HG03521 (cell line): ENCODE measurements around the gene DBH.

Experiments used
- ATAC-seq: cut with Tn5 transposase; IDR thresholded peaks from one replicate; pipeline ENCODE4 v1.9.1; 2021; ENCODE audit warnings: mild to moderate bottlenecking, moderate library complexity; ENCODE audit not compliant: unreplicated experiment

The DBH gene

DNA sequence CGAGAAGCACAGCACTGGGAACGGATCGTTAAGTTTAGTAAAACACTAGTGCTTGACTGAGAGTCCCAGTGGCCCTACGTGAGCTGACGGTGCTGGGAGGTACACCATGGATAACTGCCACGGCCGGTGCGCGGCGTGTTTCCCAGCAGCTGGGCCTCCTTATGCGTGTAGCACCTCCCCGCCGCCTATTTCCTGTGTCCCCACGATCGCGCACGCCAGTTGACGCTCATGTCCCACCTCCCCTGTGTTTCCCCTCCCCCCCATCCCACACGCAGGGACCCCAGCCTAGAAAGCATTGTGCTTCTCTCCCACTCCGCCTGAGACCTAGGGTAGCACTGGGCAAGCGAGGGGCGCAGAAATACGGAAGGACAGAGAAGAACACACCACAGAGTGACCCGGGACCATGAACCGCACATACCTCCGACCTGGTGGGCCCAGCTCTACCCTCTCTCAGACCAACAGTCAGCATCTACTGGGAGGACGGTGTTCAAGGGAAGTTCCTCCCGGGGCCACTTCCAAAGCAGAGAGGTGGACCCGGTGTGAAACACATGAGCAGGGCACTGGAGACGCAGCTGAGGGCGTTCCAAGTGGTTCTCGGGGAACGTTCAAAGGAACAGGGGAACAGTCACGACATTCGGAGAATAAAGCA is 45.6 kb downstream of the DBH start:
- ATAC-seq, result no peak

DNA sequence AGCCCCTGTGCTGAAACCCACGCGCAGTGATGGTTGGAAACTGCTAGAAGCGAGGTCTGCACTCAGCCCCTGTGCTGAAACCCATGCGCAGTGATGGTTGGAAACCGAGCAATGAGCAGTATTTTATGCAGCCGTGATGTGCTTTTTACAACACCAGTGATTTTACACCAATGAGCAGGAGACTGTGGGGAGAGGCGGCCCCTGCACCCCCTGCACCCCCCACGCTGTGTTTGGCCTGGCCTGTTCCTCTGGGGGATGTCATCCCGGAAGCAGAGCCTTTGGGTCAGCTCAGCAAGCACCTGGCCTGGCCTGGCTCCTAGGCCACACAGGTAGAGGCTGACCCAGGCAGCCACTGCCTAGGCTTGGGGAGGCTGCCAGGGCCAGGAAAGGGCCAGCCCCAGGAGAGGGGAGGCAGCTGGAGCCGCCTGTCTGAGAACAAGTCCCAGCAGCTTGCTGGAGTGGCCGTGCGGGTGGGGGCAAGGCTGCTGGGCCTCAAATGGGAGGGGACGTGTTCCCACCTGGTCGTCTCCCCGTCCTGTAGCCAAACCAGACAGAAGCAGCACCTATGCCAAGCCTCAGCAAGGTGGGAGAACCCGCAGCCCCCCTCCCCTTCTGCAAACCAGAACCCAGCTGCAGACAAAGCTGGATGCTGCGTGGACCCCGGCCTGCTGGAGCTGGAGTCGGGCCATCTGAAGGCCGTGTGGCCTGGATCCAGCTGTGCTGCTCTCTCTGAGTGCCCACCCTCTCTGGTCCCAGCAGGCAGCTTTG is 46.8 kb downstream of the DBH start:
- ATAC-seq, result no peak

DNA sequence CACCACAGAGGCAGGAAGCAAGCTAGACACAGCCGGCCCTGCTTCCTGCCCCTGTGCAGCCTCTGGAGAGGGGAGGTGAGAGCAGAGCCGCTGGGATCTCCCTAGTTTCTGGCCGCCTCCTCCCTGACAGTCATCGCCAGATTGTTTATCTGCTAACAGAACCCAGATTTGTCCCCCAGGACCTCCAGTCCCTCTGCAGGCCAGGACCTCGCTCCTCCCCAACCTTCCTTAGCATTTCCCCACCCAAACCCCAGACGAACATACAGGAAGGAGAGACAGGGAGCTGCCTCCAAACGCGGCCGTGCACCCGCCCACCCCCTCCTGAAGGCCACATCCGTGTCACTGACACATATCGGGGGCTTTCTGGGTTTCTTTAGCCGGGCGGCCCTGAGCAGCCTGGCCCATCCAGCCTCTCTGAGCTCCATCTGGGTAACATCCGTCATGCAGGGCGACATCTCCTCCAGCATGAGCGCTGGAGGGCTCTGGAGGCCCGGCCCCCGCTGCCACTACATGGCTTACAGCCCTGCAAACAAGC is 47.5 kb downstream of the DBH start:
- ATAC-seq, result no peak

DNA sequence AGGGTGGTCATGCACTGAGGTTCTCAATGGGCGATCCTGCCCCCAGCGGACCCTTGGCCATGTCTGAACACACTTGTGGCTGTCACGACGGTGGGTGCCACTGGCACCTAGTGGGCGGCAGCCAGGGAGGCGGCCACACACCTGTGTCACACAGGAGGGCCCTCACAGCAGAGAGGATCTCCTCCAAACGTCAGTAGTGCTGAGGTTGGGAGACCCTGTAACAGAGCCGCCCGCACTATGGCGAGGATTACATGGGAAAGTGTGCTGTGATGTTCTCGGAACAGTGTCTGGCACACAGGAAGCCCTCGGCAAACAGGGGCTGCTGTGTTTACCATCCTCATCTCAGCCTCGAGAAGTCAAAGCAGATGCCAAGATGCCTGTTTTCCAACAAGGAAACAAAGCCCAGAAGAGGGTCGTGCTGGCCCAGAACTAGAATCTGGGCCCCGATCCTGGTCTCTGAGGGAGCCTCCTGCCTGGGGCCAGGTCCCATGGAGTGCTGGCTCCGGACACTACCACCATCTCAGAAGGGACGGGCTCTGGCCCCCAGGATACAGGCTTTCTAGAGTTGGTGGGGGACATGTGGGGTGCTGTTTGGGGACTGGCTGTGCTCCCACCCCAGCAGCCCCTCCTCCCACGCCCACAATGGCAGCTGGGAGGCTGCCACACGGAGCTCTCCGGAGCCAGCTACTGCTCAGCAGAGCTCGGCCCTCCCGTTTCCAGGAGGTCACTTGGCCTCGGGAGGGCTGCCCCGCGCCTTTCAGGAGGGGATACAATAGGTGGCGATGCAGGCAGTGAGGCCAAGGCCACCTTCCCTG is 48.2 kb downstream of the DBH start:
- no peak for ATAC-seq

DNA sequence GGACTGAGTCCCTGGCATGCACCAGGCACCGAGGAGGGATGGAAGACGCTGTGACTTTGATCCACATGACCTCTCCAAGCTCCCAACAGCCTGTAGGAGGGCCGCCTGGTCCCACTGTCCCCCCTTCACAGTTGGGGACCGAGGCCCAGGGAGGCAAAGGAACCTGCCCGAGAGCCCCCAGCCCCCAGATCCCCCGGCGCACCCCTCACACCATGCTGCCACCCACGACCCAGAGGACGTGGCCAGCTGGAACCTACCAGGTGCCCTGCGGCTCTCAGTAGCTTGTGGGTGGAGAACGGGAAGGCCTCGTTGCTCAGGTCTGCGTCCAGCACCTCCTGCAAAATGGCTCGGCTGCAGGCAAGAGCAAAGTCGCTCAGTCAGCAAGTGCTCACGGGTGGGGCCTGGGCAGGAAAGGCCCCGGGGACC is 48.8 kb downstream of the DBH start:
- no peak for ATAC-seq

DNA sequence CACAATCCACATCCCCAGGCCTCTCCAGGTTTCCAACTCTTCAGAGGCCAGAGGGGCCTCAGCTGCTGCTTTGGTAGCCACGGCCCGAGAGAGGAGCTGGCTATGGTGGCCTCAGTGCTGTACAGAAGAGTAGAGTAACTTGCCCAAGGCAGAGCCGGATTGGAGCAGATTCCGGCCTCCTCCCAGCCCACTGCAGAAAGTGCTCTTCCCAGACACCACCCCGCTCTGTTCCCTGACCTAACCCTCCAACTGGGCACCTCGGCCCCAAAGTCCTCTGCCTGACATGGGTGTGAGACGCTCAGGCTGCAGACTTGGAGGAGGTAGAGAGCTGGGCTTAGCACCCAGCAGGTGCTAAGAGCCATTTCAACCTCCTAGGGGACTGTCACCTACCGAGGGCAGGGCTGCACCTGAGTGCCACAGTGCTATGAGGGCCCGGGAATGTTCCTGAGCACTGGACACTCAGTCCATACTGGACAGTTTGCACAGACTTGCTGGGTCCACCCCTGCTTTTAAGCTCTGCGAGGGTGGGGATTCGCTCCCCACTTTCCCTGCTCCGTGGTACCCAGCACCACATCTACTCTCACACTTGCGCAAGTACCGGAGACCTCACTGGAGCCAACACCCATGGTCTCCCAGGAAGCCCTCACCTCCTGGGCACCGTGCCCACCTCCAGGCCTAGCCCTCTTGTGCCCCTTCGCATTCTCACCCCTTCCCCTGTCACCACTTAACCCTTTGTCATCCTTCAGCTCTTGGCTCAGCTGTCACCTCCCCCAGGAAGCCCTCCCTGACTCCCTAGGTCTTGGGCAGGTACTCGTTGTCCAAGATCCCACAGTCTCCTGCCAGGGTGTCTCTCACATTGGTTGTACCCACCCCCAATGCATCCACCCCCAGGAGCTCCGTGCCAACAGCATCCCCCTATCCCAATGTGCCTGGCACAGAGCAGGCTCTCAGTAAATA is 49.8 kb downstream of the DBH start:
- no peak for ATAC-seq

DNA sequence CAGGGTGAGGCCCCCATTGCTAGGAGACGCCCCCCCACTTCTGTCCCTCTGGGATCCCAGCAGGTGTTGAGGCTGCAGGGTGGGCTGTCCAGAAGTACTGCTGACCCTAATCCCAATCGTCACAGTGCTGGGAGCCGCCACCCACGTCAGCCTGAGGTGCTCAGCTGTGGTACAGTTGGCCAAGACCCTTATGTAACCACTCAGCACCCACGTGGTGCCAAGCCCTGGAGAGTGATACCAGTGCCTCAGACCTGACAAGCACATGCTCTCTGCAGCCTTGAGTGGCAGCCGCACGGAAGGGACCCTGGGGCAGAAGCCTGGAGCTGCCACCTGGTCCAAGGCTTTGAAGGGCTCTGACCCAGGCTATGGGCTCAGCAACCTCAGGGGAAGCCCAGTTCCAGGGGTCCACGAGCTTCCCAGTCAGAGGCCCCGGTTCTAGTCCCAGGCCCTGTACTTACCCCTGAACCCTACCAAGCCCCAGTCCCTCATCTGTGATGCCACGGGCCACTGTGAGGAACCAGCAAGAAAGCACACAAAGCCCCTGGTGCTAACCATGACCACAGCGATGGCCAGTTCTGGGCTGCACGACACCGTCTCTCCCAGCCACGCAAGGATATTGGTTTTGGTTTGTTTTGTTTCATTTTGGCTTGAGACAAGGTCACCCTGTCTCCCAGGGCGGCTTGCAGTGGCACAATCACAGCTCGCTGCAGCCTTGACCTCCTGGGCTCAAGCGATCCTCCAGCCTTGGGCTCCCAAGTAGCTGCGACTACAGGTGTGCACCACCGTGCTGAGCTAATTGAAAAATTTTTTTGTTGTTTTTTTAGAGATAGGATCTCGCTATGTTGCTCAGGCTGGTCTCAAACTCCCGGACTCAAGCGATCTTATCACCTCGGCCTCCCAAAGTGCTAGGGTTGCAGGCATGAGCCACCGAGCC is 50.7 kb downstream of the DBH start:
- ATAC-seq, result no peak

DNA sequence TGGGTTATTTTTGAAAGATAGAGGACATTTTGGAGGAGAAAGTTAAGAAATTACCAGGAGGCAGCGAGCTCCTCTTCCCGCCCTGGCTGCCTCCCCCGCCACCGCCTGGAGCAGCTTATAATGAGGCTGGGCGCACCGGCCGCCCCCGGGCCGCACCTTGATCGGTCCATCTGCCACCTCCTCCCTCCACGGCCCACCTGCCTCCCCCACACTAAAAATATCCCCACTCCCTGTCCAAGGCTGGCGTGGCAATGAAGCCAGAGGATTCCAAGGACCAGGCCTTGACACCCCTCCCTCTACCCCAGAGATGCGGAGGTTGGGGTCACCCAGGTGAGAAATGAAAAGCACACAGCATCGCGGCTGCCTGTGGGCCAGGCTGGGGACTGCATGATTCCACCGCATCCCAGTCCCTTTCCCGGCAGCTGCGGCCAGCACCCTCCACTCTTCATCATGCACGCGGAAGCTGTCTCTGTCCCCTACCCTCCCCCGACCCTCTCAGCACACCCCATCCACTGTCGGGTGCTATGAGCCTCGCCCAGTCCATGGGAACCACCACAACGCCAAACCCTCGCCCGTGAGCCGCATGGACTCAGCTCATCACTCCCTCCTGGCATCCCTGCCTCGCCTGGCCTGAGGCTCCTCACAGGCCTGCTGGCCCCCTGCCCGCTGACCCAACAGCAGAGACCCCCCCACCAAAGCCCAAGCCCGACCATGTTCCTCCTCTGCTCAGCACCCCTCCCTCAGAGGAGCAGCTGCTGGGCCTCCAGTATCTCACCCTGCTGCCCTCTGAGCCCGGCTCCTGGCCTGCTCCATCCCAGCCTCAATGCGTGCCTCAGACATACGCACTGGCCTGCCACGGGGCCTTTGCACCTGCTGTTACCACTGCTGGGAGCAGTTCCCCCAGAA is 51.9 kb downstream of the DBH start:
- ATAC-seq, result no peak

DNA sequence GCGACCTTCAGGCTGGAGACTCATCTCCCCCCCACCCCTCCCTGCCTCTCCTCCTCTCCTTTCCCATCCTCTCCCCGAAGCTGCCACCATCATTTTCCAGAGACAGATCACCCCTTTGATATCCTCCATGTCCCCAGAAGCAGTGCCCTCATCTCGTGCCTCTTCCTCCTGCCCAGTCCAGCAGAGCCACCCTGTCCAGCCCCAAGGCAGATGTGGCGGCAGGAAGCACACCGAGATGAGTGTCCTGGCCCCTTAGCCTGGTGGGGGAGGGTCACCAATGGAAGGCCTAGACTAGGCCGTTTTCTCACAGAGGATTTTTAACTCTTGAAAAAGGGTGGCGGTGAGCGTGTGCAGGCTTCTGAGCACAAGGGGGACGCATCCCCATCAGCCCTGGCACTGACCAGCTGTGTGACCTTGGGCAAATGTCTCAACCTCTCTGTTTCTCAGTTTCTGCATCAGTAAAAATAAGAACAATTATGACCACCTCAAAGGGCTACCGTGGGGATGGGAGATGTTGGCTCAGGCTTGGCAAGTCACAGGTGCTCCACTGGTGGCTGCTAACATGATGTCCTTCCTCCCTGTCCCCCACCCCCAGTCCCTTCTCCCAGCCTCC is 53.1 kb downstream of the DBH start:
- no peak for ATAC-seq

DNA sequence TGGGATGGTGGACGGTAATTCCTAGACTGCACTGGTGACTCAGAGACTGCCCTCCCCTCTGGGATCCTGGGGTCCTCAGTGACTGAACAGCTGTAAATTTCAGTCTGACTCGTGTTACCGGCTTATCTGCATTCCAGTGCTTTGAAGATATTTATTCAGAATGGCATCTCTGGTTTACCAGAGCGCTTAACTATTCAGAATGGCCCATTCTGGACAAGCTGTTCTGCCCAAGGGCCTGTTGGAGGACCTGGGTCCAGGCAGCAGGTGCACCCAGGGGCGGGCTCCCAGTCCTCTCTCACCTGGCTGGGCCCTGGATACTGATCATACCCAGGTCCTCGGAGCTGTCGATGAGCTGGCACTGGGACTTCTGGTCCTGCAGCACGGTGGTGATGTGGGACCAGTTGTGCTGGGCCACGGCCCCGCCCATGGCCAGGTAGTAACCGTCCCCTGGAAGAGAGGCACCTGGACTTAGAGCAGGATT is 54.0 kb downstream of the DBH start:
- ATAC-seq, result no peak

DNA sequence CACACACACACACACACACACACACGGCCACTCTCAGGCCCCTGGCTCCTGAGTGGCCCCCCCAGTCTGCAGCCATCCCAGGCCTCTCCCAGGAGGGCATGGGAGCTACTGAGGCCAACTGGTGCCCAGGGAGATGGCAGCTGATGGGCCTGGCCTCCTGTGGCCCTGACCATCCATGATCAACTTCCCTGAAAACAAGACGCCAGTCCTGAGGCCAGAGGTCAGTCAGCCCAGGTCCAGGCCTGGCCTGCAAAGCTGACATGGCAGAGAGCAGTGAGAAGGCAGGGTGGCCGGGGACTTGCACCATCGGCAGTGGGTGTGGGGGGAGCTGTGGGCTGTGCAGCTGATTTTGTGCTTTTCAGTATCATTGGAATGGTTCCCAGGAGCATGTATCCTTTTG is 55.0 kb downstream of the DBH start:
- no peak for ATAC-seq

DNA sequence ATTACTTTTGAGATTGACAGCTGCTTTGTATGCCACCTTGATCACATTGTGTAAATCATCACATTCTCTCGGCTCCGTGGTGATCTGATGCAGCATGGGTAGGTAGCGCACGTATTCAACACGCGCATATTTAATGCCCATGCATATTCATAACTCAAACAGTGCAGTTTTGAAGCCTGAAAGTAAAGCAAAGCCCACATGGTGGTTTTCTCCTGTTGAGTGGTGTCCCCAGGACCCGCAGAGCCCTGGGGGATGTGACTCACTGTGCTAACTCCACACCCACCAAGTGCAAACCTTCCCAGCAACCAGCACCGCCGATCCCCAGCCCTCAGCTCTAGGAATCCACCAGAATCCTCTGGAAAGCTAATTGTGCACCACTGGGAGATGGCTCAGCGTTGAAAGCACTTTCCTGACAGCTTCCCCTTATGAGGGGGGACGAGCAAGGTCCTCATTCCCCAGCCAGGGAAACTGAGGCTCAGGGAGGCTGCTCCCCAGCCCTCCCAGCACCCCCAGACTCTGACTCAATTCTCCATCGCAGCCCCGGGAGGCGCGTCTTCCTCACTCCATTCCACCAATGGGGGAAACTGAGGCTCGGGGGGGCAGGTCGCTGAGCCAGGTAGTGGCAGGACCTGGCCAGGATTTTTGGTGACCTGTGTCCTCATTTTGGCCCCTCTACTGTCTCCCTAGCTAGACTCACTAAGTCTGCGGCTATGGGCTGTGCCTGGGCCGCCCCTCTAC is 55.6 kb downstream of the DBH start:
- no peak for ATAC-seq

DNA sequence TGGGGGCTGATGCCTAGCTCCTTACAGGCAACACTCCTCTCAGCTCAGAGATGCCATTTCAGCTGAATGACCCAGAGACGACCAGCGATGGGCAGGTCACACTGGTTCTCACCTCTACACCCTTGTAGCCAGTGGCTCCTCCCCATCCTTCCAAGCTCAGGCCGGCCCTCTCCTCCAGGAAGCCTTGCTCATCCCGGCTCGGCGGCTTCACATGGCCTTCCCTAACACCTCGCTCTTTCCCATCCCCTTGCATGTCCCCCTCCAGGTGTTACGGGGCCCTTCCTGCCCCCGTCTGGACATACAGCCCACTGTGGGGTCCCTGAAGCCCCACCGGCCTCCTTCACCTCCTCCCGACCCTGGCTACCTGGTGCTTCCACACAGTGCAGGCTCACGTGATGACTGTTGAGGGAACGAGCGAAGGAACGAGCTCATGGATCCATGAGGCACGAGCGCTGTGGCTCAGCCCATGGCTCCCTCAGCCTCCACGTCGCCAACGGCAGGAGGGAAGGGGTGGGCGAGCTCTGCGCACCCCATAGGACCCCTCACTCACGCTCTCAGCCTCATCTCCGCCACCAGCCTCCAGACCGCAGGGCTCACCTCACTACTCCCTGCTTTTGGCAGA is 56.3 kb downstream of the DBH start:
- no peak for ATAC-seq

DNA sequence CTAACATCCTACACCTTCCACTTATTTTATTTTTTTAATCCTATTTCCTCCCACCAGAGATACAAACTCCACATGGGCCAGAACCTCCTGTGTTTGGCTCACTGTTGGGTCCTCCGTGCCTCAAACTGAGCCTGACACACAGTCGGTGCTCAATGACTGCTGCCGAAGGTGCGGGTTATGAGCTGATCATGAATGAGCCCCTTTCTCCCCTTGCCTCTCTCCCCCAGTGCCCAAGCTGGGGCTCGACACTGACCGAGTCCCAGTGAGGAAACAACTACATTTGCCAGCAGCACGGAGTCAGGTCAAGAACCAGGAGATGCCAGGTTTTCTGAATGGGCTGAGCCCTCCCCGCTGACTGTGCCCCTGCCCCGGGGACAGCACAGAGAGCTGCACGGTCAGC is 57.0 kb downstream of the DBH start:
- no peak for ATAC-seq

DNA sequence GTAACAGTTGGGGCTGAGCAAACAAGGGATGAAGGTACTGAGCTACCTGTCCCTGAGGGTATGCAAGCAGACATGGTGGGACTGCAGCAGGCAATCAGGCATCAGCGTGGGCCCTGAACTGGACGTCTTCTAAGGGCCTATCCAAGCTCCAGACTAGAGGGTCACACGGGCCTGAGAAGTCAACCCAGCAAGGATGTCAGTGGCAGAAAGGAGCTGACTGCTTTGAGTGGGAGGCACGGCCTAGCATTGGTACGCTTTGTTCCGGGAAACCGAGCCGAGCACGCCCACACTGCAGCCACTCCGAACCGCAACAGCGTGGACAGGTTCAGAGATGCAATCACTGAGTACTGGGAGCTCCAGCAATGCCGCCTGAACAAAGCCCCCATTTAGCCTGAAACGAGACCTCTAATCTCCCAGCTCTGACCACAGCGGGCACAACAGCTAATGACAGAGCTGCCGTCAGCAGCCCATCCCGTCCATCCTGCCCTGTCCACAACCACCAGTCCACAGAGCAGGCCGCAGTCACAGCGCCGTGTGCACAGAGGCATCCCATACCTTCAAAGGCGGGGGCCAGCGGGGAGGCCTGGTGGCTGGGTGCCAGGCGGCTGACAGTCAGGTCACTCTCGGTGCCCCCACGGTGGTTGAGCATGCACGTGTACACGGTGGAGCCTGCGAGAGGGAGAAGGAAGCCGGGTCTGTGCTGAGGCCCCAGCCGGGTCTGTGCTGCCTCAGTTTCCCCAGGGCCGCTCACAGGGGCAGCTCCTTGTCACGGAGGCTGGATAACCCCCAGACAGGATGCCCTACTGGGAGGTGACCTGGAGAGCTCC is 57.8 kb downstream of the DBH start:
- ATAC-seq, result no peak

DNA sequence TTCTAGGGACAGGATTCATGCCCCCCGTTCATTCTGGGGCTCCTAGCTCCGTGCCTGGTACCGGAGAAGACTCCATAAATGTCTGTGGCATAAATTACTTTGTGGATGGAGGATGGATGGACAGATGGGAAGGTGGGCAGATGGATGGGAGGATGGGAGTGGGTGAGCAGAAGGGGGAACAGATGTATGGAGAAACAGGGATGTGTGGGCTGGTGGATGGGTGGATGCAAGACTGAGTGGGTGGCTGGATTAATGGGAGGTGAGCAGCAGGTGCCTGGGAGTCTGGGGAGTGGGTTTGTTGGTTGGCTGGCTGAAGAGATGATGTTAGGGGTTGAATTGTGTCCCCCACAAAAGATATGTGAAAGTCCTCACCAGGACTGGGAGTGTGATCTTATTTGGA is 58.5 kb downstream of the DBH start:
- ATAC-seq, result no peak
